ENCODE data around the gene UBL3.

The UBL3 gene

GRCh38 chr13:29855784-29856183 is 5.4 kb upstream of the UBL3 start:
- DNase-seq: no peak

GRCh38 chr13:29855009-29855408 is 4.6 kb upstream of the UBL3 start:
- no peak for DNase-seq

GRCh38 chr13:29853131-29853530 is 2.7 kb upstream of the UBL3 start:
- DNase-seq: no peak

GRCh38 chr13:29852472-29853054 is 2.1 kb upstream of the UBL3 start:
- DNase-seq: no peak

- peak; percentile 12 for DNase-seq
Observed at GRCh38 chr13:29849731-29850212, 645 bp downstream of the UBL3 start.

GRCh38 chr13:29849071-29849631 is 1.3 kb downstream of the UBL3 start:
- no peak for DNase-seq

- no peak for DNase-seq
Observed at GRCh38 chr13:29847501-29847983, 2.9 kb downstream of the UBL3 start.

GRCh38 chr13:29846475-29847256 is 3.8 kb downstream of the UBL3 start:
- DNase-seq: no peak

GRCh38 chr13:29845440-29846056 is 4.9 kb downstream of the UBL3 start:
- no peak for DNase-seq

- no peak for DNase-seq
Observed at GRCh38 chr13:29844441-29844840, 6.0 kb downstream of the UBL3 start.

GRCh38 chr13:29840585-29840984 is 9.8 kb downstream of the UBL3 start:
- DNase-seq: no peak

- no peak for DNase-seq
Observed at GRCh38 chr13:29835280-29836061, 14.9 kb downstream of the UBL3 start.

- DNase-seq: no peak
Observed at GRCh38 chr13:29832761-29833298, 17.6 kb downstream of the UBL3 start.

GRCh38 chr13:29830000-29830399 is 20.4 kb downstream of the UBL3 start:
- no peak for DNase-seq

GRCh38 chr13:29819143-29819542 is 31.3 kb downstream of the UBL3 start:
- no peak for DNase-seq

GRCh38 chr13:29817604-29818378 is 32.6 kb downstream of the UBL3 start:
- DNase-seq: no peak

- DNase-seq: no peak
Observed at GRCh38 chr13:29816715-29817114, 33.7 kb downstream of the UBL3 start.

GRCh38 chr13:29815336-29815735 is 35.1 kb downstream of the UBL3 start:
- DNase-seq: no peak

- no peak for DNase-seq
Observed at GRCh38 chr13:29810898-29811297, 39.5 kb downstream of the UBL3 start.

- DNase-seq: no peak
Observed at GRCh38 chr13:29810145-29810742, 40.2 kb downstream of the UBL3 start.

GRCh38 chr13:29808264-29808663 is 42.2 kb downstream of the UBL3 start:
- DNase-seq: no peak

Data from NCI-H1105 (cell line).